HL-60 (cell line): ENCODE measurements around the gene DPF3.

Experiments
- DNase-seq, 2 experiments: peaks; one replicate each; pipeline ENCODE4 v3.0.0-alpha.2; 2010 to 2020; ENCODE audit warnings: low read depth in 1 of 2, low spot score in 1 of 2
- H3K27ac ChIP-seq: fragments of 250-450 bp; sonication (Bioruptor Pico); replicated peaks from 2 replicates; pipeline ENCODE4 v1.5.1; 2020; ENCODE audit warnings: mild to moderate bottlenecking, moderate library complexity
- H3K27me3 ChIP-seq: fragments of 250-450 bp; sonication (Bioruptor Pico); 2 replicates; pipeline ENCODE4 v1.5.1; 2021; ENCODE audit warnings: mild to moderate bottlenecking, moderate library complexity; ENCODE audit not compliant: insufficient read depth, poor library complexity, severe bottlenecking
- H3K4me3 ChIP-seq: replicated peaks from 2 replicates; pipeline ENCODE4 v1.5.1; 2011; ENCODE audit warnings: mild to moderate bottlenecking, control low read depth, low read length; ENCODE audit not compliant: insufficient read depth
- GABPA ChIP-seq: IDR thresholded peaks from 2 replicates; pipeline ENCODE4 v1.6.1; 2012; ENCODE audit warnings: low read depth
- POLR2AphosphoS5 ChIP-seq: IDR thresholded peaks from 2 replicates; pipeline ENCODE4 v1.6.1; 2012; ENCODE audit warnings: low read depth
- SPI1 ChIP-seq: IDR thresholded peaks from 2 replicates; pipeline ENCODE4 v1.6.1; 2012; ENCODE audit warnings: low read depth, mild to moderate bottlenecking, borderline replicate concordance
- TF ChIP-seq, protein P1 (sequence below): IDR thresholded peaks from 2 replicates; pipeline ENCODE4 v1.6.1; 2012; ENCODE audit warnings: low read depth; ENCODE audit not compliant: insufficient replicate concordance
- TF ChIP-seq, protein P2 (sequence below): IDR thresholded peaks from one replicate; pipeline ENCODE4 v1.5.1; 2011; ENCODE audit warnings: low read length, control low read depth, inconsistent platforms; ENCODE audit not compliant: insufficient read depth

Gene DPF3

DNA sequence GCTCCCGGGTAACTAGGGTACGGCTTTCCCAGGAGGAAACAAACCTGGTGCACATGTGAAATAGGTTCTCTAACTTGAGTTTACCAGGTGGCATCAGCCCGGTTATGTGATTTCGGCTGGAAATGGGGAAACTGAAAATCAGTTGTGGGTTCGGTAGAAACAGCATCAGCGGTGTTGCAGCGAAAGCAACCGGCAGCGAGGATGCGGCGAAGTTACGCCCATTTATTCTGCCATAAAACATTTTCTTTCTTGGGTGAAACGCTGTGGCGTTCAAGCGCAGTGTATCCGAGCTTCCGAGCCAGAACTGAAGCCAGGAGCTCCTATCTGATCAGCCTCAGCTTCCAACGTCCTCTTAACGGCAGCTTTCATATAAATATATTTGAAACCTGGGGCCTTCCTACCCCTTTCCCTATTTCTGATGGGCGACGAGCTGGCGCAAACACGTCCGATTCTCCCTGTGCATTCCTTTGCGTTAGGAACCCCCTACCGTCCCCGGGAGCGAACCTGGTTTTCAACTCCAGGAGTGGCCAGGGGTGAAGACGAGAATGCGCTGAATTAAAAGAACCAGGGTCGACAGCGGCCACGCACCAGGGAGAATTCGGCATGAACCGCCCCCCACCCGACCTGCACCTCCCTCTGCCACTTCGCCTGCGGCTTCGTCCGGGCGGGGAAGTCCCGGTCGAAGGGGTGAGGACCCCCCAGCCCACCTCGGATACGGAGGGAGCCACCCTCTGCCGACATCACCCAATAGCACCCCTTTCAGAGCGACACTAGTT is 1.6 kb downstream of the DPF3 start:
- Histone ChIP-seq H3K27me3 (peaks cover 12% of the 10 kb centered on the region), H3K27ac (no peak overlapping the region), H3K4me3 (no peak overlapping the region)
- TF ChIP-seq GABPA = no peak
- no peak for TF ChIP-seq POLR2AphosphoS5
- TF ChIP-seq, protein P1, sequence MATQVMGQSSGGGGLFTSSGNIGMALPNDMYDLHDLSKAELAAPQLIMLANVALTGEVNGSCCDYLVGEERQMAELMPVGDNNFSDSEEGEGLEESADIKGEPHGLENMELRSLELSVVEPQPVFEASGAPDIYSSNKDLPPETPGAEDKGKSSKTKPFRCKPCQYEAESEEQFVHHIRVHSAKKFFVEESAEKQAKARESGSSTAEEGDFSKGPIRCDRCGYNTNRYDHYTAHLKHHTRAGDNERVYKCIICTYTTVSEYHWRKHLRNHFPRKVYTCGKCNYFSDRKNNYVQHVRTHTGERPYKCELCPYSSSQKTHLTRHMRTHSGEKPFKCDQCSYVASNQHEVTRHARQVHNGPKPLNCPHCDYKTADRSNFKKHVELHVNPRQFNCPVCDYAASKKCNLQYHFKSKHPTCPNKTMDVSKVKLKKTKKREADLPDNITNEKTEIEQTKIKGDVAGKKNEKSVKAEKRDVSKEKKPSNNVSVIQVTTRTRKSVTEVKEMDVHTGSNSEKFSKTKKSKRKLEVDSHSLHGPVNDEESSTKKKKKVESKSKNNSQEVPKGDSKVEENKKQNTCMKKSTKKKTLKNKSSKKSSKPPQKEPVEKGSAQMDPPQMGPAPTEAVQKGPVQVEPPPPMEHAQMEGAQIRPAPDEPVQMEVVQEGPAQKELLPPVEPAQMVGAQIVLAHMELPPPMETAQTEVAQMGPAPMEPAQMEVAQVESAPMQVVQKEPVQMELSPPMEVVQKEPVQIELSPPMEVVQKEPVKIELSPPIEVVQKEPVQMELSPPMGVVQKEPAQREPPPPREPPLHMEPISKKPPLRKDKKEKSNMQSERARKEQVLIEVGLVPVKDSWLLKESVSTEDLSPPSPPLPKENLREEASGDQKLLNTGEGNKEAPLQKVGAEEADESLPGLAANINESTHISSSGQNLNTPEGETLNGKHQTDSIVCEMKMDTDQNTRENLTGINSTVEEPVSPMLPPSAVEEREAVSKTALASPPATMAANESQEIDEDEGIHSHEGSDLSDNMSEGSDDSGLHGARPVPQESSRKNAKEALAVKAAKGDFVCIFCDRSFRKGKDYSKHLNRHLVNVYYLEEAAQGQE = no peak
- TF ChIP-seq, protein P2, sequence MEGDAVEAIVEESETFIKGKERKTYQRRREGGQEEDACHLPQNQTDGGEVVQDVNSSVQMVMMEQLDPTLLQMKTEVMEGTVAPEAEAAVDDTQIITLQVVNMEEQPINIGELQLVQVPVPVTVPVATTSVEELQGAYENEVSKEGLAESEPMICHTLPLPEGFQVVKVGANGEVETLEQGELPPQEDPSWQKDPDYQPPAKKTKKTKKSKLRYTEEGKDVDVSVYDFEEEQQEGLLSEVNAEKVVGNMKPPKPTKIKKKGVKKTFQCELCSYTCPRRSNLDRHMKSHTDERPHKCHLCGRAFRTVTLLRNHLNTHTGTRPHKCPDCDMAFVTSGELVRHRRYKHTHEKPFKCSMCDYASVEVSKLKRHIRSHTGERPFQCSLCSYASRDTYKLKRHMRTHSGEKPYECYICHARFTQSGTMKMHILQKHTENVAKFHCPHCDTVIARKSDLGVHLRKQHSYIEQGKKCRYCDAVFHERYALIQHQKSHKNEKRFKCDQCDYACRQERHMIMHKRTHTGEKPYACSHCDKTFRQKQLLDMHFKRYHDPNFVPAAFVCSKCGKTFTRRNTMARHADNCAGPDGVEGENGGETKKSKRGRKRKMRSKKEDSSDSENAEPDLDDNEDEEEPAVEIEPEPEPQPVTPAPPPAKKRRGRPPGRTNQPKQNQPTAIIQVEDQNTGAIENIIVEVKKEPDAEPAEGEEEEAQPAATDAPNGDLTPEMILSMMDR = no peak
- TF ChIP-seq SPI1 = no peak
- DNase-seq = no peak

DNA sequence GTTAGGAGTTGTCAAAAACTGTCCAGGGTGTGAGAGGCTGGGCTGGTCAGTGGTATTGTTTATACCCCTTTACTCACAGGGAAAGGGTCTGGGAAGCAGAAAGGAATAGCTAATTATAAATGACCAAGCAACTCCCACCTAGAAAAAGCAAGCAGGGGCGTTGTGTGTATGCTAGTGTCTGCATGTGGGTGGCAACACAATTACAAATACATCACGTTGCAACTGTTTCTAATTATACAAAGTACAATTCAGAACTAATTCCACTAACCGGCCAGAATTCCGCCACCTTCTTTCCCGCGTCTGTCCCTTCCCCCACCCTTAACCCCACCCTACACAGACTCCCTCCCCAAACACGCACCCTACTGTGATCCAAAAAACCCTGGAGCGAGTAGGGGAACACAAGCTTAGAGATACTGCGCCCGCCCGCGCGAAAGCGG is 2.2 kb downstream of the DPF3 start:
- H3K4me3 ChIP-seq = no peak overlapping the region
- TF ChIP-seq GABPA = no peak
- no peak for TF ChIP-seq POLR2AphosphoS5
- TF ChIP-seq, protein P1 = no peak
- TF ChIP-seq SPI1 = no peak
- TF ChIP-seq, protein P2 = no peak
- H3K27me3 ChIP-seq = peaks cover 12% of the 10 kb centered on the region
- no peak overlapping the region for H3K27ac ChIP-seq
- no peak for DNase-seq

DNA sequence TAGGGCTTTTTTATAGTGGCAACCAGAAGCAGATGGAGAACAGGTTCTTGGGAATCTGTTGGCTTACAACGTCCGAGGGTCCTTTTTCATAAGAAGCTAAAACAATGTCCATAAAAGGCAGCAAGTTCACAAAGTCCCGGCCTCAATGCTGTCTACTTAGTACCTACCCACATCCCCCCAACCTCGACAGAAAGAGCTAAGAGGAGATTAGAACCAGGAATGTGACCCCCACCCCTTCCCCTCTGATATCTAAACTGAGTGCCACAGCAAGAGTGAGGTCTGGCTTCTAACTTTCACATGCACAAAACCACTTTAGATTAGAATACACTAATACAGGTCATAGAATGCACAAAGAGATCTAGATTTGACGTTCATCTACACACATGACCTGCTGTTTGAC is 4.5 kb downstream of the DPF3 start:
- no peak for TF ChIP-seq GABPA
- H3K27ac ChIP-seq = no peak overlapping the region
- H3K27me3 ChIP-seq = peaks cover 12% of the 10 kb centered on the region
- no peak for DNase-seq
- H3K4me3 ChIP-seq = no peak overlapping the region

DNA sequence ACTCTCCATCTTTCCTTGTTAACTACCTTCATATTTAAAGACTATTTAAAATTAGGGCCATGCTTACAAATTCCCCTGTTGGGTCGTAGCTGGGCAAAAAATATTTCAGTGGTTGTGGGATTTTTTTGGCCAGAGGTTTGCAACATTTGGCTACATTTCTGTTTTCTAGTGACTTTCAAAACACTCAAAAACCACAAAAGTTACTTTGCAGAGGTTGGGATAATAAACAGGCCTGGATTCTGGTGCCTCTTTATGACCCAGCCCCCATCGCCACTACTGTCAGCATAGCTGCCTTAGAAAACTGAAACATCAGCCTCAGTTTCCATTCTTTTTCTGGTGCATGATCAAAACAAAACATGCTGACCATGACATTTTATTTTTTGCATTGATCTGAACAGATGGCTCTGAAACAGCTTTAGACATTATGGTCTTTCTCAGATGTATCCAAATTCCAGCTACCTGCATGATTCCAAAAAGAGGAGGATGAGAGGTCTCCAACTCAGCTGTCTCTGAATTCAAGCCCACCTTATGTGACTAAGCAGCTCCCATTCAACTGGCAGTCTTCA is 5.2 kb downstream of the DPF3 start:
- no peak for DNase-seq
- TF ChIP-seq SPI1 = no peak
- TF ChIP-seq, protein P1 = no peak
- TF ChIP-seq, protein P2 = no peak
- no peak for TF ChIP-seq POLR2AphosphoS5
- TF ChIP-seq GABPA = no peak
- H3K4me3 ChIP-seq = no peak overlapping the region
- H3K27ac ChIP-seq = no peak overlapping the region
- H3K27me3 ChIP-seq = peaks cover 12% of the 10 kb centered on the region
